IMR-90 (cell line): Measurements from ENCODE around the gene PCDHGC5.

Experiments used
- BHLHE40 ChIP-seq: fragments of 150-350 bp; IDR thresholded peaks from 2 replicates; pipeline ENCODE4 v1.6.1; 2016; ENCODE audit warnings: mild to moderate bottlenecking, low read depth, low read length
- CHD1 ChIP-seq: IDR thresholded peaks from 2 replicates; pipeline ENCODE4 v1.6.1; 2012; ENCODE audit warnings: low read depth, low read length, improper control_type of control experiment
- CTCF ChIP-seq: conservative IDR thresholded peaks from 2 replicates; pipeline ENCODE4 v1.5.1; 2012; ENCODE audit warnings: mild to moderate bottlenecking, low read depth, low read length, improper control_type of control experiment
- MAZ ChIP-seq: IDR thresholded peaks from 2 replicates; pipeline ENCODE4 v1.6.1; 2012; ENCODE audit warnings: low read depth, mild to moderate bottlenecking, low read length, improper control_type of control experiment, moderate library complexity, borderline replicate concordance
- MXI1 ChIP-seq: IDR thresholded peaks from 2 replicates; pipeline ENCODE4 v1.6.1; 2012; ENCODE audit warnings: low read depth, mild to moderate bottlenecking, low read length, moderate library complexity, borderline replicate concordance
- POLR2A ChIP-seq: IDR thresholded peaks from 2 replicates; pipeline ENCODE4 v1.6.1; 2012; ENCODE audit warnings: mild to moderate bottlenecking, low read depth, low read length
- RAD21 ChIP-seq: IDR thresholded peaks from 2 replicates; pipeline ENCODE4 v1.6.1; 2012; ENCODE audit warnings: low read length, improper control_type of control experiment
- RFX5 ChIP-seq: IDR thresholded peaks from 2 replicates; pipeline ENCODE4 v1.8.0; 2012; ENCODE audit warnings: low read depth, mild to moderate bottlenecking, low read length, moderate library complexity

- TF ChIP-seq POLR2A: no peak
- TF ChIP-seq CHD1: no peak
- TF ChIP-seq RAD21: no peak
- TF ChIP-seq CTCF: no peak
- TF ChIP-seq MXI1: no peak
- TF ChIP-seq MAZ: no peak
- TF ChIP-seq RFX5: no peak
- no peak for TF ChIP-seq BHLHE40
These were observed 15.3 kb downstream of the PCDHGC5 start for GRCh38 chr5:141504216-141504615.
